ENCODE data around the gene AKAP13.
"Not testable (repeated sequence)": the region's sequence is repeated elsewhere in the genome, so short reads cannot be mapped to it uniquely, and the experiment has no call there.

The AKAP13 gene

DNA sequence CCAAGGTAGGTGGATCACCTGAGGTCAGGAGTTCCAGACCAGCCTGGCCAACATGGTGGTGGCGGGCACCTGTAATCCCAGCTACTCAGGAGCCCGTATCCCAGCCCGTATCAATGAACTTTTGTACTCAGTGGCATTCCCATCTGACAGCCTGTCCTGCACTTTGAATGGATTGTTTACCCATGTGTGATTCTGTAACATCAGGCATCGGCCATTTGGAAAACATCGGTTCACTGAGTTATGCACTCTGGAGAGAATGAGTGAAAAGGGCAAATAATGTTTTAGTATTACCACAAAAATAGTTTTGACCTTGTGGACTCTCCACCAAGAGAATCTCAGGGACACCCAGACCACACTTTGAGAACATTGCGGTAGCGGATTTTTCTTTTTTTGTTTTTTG is 400.7 kb downstream of the AKAP13 start:
- DNase-seq: no peak

DNA sequence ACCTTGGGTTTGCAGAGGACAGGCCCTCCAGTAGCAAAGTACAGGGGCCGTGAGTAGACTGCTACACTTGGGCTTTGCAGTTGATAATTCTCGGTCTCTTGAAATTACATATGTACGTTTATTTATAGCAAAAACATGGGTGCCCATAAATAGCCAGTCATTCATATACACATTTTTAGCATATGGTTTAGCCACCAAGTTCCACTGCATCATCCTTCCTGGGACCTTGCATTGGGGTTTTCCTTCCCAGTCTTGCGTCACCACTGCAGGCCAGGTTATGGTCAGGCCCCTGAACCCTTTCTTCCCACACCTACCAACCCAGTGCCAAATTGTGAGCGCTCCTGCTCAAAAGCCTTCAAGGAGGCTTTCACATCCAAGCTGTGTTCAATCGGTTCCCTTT is 401.7 kb downstream of the AKAP13 start:
- DNase-seq: no peak

DNA sequence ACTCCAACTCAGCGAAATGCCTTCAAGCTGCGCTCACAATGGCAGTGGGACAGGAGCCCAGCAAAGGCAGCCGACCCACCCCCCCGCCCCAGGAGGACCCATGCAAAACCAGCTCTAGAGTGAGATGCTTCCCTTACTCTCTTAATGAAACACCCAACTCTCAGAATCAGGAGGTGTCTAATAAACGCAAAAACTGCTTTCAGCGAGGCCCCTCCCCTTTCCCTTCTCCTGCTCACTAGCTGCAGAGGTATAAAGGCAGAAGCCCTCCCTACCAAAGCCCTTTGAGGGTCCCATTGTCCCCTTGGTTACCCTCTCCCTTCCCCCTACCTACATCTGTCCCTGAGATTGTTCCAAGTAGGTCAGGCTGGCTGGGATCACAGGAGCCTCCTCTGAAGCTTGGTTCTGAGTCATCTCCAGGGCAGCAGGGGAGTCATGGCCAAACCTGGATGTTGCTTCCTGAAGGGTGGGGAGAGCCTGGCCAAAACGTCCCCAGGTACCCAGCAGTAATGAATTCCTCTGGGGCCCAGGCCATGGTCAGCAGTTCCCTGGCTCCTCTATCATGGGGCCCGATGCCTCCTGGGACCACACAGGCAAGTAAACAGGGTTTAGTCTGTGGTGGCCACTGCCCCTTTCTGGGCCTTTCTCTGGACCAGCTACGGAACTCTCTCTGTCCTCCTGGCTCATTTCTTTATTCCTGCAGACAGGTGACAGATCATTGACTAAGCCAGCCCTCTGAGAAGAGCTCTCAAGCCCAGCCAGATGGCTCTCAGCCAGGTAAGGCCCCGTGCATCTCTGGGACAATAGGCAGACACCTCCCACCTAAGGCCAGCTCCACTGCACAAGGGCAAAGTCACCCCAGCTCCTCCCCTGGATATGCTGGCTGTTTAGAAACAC is 405.7 kb downstream of the AKAP13 start:
- DNase-seq: no peak

DNA sequence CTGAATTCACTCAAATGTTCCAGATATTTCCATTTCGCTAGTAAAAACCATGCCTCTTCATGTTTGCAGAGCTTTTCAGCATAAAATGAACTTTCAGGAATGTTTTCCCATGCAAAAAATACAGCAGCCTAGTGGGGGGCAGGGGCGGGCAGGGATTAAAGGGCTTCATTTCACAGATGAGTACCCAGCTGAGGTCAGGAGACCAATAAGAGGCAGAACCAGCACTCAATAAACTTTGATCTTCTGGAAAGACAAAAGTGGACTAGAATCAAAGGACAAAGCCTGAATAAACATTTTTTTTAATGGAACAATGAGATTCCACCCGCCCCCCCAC is 406.3 kb downstream of the AKAP13 start:
- no peak for DNase-seq

DNA sequence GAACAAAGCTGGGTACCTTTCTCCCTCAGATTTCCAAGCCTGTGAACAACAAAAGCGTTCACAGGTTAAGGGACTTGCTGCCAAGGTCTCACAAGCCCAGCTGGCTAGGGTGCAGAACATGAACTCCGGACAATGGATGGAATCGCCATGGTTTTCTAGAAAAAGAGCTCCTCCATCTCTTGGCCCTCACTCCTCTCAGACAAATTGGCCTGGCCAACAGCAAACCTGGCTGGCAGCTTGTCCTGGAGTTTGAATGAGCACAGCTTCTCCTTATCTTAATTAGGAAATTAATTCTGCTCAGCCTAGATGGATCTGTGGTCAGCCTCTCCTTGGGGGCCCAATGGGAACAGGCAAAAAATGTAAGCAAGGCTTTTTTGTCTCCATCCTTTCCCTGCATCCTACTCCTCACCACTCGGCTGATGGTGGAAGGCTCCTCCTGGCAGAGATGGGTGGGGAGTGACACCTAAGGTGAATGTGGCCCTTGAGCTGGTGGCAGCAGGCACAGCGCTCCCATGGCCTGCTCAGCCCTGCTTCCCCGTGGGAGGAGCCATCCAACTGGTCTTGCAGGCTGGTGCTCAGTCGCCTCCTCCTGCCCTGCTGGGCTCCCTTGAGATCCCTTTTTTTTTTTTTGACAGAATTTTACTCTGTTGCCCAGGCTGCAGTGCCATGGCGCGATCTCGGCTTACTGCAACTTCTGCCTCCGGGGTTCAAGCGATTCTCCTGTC is 408.5 kb downstream of the AKAP13 start:
- no peak for DNase-seq

DNA sequence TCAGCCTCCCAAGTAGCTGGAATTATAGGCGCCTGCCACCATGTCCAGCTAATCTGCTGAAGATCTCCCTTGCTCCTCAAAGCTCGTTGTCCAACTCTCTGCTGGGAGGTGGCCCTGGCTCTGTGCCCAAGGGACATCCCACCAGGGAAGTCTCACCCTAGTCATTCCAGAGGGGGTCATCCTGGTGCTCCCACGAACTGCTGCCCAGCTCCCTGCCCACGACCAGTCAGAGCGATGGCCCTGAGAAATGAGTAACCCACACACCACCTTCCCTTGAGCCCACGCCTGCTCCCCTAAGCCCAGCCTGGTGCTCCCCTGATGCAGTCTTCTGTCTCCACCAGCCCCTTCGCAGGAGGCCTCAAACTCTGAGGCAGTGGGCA is 409.1 kb downstream of the AKAP13 start:
- no peak for DNase-seq

DNA sequence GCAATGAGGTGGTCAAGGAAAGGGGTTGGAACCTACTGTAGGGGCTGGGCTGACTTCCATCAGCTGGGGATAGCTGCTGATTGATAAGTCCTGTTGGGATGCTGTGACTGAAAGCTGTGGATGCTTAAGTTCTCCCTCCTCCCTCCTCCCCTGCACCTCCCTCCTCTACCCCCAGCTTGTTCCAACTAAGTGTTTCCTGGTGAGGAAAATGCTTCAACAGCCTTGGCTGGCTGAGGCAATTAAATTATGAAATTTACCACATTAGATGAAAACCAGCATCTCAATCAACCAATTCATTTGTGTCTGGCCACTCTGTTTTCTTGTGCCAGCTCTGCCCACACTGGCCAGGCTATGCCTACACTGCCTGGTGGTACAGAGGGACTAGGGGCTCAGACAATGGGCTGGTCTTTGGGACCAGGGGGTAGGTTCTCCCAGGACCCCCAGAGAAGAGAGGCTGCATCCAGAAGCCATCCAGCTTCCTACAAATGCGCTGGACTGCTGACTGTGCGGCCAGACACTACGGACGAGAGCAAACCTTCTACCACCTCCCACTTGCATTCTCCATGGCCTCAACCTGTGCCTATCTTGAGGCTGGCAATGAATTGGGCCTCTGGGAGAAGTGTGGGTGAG is 411.8 kb downstream of the AKAP13 start:
- no peak for DNase-seq

DNA sequence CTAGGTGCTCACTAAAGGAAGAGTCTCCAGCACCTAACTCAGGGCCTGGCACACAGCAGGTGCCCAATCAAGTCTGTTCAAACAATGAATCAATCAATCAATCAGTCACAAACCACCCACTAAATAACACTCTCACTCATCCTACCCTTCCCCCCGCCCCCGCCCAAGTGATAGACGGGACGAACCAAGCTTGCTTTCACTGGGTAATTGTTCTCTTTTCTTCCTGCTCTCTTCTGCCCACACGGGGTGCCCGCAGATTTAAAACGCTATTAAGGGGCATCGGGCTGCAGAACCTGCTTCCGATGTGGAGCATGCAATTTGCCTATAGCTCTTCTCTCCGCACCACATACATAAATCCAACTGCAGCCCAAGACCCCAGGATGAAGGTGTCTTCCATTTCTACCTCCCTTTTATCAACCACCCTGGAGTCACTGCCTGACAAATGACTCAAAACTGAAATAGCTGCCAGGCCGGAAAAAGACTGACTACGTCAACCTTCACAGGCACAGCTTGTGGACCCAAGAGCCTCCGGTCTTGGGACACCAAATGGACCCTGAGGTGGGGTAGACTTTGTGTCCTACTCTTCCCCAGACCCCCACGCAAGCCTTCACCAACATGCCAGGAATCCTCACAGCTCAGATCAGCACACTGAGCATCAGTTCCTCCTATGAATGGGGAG is 412.6 kb downstream of the AKAP13 start:
- DNase-seq: no peak

DNA sequence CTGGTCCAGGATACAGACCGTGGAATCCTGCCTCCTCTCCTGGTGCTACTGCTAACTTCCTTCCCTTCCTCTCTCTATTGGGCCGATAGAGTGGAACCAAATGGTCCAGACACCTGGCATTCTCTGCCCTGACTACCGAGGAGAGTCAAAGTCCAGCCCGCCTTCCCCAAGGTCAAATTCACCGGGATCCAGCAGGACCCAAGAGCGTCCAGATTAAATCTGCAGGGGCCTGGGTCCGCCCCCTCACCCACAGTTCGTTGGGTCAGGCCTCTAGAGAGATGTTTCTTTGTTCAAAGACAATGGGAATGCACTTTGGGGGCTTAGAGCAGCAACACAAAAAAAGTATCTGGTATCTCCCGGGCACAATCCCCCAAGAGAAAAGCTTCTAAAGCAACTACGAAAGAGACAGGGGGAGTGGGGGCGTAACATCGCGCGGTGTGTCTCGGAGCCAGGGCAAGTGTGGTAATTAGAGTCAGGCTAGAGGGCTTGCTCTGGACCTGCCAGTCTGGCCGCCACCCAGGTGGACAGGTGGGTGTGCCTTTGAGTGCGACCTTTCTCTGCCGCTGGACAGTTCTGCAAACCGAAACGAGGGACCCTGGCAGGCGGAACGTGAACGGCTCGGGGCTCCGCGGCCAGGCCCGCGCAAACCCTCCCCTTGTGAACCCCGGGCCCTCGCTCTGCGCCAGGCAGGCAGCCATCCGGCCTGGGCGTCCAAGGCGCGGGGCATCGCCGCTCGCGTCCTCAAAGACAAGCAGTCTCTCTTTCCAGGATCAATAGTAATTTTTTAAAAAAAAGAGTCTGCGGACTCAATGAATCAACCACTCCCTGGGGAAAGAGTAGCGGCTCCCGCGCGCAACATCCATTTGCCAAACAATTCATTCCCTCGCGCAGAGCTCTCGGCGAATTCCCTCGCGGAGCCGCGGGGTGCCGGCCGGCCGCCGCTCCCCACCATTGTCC is 413.5 kb downstream of the AKAP13 start:
- no peak for DNase-seq

DNA sequence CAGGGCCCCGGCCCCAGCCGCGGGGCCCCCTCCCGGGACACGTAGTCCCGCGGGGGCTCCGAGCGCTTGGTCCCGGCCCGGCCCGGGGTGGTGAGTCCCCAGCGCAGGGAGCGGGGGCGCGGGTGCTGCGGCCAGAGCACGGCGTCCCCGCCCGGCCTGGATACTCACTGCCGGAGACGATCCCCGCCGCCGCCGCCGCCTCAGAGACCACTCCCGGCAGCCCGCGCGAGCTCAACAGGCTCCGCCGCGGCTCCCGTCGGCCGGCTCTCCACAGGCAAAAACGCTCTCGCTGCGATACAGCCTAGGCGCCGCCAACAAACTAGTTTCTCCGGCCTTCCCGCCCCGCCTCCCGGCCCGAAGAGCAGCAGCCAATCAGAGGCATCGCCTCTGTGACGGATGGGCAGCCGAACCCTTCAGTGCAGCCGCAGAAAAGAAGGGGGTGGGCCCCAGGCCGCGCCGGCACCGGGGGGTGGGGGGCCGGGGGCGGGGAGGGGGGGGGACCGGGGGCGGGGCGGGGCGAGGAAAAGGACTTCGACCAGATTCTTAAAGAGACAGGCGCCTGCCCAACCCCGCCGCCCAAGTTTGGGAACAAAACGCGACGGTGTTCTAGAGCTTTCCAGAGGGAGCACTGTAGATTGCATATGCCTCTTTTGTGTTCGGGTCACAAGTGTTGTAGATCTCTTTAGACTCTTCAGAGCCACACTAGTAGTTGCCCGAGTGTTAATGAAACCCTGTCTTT is 414.4 kb downstream of the AKAP13 start, which contains the start of gene KLHL25:
KLHL25 (minus strand) TSS at position 328 of the 739 bp plus-strand sequence. CDS start 25,115 bp downstream, outside the sequence.
- DNase-seq: peak; percentile 87

DNA sequence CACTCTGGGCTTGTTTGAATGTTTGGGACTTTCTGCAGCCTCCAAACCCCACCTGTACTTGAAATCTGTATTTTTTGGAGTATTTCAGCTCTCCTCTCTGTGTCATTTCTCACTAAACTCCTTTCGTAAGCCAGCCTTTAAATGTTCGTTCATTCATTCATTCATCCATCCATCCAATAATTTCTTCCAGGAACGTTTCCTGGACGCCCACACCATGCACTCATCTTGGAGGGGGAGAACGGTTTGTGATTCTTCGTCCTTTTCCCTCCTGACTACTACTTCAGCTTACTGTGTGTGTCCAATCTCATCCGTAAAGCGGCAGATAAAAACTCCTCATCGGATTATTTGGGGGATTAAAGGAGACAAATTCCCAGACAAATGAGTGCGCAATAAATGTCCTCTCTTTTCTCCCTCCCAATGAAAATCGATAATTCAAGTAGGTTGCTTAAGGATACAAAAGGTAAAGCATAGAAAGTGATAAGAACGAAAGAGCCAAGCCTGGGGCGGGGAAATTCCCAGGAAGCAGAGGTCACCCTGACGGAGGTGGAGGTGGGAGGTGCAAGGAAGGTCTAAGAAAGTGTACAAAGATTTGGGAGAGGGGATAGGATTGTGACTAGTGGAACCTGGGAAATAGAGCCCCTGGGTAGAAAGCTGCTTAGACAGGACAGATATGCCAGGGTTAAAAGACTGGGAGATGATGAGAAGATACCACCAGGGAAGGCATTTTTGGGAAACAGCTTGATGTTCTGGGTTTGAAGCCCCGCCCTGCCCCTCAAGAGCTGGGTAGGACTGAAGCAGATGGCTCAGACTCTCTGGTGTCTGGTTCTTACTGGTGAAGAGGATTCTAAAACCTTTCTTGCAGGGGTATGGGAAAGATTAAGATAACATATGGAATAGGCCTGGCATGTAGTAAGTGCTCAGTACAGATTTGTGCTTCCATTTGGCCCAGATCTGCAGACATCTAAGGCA is 415.2 kb downstream of the AKAP13 start:
- DNase-seq: no peak

DNA sequence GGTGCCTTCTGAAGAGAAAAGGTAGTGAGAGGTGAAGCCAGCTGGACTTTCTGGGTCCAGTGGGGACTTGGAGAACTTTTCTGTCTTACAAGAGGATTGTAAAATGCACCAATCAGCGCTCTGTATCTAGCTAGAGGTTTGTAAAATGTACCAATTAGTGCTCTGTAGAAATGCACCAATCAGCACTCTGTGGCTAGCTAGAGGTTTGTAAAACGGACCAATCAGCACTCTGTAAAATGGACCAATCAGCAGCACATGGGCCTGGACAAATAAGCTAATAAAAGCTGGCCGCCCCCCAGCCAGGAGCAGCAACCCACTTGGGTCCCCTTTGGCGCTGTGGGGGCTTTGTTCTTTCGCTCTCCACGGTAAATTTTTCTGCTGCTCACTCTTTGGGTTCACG is 416.0 kb downstream of the AKAP13 start:
- DNase-seq: not testable (repeated sequence)
